ENCODE measurements around the gene MAPK4.

The MAPK4 gene

DNA sequence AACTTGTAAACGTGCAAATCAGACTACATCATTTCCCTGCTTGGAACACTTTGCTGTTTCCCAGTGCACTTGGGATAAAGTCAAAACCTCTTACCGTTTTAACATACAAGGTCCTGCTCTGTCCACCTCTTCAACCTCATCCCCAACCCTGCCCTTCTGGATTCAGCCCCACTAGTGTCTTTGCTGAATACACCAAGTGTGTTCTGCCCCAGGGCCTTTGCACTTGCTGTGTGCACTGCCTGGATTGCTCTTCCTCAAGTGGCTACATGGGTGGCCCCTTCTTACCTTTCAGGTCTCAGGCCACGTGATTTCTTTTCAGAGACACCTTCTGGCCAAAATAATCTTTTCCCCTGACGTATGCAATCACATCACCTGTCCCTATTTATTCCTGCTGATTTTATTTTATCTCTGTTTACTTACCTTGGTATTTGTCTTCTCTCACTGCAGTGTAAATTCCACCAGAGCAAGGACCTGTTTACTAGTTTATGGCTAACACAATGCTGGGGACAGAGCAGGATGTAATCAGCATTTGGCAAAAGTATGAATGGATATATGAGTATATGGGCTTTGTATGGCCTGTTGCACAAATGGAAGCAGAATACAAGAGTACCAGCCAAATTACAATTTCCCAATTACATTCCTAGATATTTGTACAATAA, 63.9 kb downstream of the MAPK4 start:
- DNase-seq (ENCODE audit: low spot score), result no peak

DNA sequence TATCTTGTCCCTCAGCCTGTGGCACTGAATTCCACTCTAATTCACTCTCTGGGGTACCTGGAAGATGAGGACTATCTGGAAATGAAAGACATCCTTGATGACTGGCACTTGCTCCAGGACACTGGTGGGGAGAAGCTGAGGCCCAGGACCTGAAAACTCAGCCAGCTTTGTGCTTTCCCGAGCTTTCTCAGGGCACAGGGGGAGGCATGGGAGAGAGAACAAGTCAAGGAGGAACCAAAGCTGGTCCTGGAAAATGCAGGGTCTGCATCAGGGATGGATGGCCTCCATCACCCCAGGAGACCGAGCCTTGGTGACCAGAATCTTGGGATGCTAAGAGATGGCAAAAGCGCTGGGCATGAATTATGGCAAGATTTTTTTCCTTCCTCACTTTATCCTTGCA, 65.1 kb downstream of the MAPK4 start:
- DNase-seq (ENCODE audit: low spot score), result no peak

DNA sequence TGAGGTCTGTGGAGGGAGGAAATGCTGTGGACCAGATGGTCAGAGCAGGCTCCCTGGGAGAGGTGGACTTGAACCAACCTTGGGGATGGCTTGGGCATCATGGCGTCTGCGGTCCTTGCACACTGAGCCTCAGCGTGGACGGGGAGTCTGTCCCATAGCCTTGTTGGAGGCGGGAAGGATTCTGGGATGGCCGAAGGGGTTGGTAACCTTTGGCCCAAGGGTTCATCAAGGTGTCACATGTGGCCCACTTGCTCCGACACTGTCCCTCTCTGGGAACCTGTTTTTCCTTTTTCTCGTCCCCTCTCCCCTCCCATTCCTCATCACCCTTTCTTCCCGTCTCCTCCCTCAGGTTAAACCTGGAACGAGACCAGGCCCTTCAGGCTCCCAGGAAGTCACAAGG, 66.4 kb downstream of the MAPK4 start:
- no peak for DNase-seq (ENCODE audit: low spot score)

DNA sequence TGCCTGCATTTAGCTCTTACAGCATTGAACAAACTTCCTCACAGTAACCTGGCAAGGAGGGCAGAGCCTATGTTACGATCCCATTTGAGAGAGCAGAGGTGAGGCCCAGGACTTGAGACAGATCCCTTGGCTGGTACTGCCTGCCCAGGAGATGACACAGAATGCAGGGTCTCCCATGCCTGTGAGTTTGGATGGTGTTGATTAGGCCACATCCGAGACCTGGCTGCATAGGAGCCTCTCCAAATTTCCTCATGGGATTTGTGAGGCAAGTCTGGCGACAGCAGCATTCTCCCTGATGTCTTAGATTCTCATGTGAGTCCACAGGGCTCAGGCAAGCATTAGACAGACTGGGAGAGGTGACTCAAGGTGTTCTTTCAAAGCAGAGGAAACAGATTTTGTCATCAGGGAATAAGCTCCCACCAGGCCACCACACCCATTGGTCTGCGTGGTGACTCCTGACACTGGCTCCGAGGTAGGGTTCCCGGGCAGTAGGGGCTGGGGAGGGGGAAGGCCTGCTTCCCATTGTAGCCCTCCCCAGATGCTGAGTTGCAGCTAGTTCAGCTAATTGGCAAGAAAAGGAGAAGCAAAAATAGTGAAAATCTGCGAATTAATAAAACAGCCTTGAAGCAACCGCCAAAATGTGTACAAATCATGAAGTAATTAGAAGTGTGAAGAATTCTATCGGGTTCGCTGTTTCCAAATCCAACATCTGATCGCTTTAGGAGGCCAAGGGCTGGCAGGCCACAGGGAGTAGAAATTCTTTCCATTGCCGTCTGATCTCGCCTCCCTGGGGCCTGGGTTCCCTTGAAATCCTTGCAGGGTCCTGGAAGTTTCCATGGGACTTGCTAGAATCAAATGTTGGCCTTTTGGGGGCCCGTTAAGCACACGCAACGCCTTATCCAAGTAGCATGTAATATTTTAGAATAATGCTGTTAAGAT, 68.0 kb downstream of the MAPK4 start:
- no peak for DNase-seq (ENCODE audit: low spot score)

DNA sequence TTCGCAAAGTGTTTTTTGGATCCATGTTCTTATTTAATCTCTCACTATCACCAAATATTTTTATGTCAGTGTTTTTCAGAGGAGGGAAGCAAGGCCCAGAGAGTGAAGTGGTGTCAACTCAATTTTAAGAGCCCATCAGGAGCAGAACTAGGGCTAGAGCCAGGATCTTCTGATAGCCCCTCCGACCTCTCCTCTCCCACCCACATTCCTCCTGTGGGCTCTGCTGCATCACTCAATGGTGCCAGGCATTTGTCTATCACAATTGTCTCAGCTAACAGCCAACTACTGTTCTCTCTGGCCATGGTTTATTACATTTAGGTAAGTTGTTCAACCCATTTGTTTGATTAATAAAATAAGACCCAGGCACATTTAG, 68.6 kb downstream of the MAPK4 start:
- DNase-seq (ENCODE audit: low spot score), result no peak

DNA sequence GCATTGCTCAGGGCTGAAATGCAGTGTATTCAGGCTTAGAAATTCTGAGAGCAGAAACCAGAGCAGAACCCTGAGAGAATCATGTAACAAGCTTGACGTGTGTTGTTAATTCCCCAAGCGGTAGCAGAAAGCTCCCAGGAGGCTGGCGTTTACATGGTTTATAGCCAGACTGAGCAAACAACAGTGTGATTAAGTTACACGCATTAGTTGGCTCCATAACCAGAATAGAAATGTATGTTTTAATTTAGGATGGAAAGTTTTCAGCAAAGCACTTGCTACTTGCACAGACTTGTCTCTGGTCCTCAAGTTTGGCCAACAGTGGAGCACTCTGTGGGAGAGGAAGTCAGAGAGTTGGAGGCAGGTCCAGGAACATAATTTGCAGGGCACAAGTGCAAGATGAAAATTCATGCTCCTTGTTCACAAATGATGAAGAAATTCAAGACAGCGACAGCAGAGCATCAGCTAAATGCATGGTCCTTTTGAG, 69.3 kb downstream of the MAPK4 start:
- no peak for DNase-seq (ENCODE audit: low spot score)

DNA sequence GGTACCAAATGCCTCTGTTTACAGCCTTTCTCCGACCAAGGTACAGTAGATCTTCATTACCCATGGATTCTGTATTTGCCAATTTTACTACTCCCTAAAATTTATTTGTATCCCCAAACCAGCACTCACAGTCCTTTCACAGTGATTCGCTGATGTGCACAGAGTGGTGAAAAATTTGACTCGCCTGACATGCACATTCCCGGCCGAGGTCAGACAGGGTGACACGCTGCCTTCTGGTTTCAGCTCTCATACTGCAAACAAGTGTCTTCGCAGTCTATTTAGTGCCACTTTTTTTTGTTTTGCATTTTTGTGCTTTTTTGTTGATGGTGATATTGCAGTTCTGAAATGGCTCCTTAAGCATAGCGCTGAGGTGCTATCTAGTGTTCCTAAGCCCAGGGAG, 71.0 kb downstream of the MAPK4 start:
- no peak for DNase-seq (ENCODE audit: low spot score)

DNA sequence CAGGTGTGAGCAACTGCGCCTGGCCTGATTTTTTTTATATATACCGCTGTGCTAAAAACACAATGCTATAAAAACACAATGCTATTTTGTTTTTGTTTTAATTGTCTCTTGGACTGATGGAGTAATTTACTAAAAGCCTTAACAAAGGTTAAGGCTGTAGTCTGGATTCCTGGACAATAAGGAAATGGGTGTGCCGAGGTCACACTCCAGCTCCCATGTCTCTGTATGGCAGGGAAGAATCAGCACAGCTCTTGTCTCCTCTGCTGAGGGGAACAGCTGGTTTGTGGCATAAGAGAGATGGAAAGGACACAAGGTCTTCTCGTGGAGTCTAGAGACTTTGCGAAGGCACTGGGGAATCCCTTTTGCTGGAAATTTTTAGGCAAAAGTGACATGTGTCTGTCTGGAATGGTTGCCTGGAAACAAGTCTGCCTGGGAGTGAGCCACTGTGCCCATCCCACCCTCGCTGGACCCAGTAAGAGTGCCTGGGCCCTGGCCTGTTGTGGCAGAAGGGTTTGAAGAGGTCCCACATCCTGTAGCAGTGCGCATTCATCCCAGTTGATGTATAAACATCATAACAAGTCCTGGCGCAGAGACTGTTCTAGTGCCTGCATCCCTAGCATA, 73.1 kb downstream of the MAPK4 start:
- DNase-seq (ENCODE audit: low spot score), result no peak

DNA sequence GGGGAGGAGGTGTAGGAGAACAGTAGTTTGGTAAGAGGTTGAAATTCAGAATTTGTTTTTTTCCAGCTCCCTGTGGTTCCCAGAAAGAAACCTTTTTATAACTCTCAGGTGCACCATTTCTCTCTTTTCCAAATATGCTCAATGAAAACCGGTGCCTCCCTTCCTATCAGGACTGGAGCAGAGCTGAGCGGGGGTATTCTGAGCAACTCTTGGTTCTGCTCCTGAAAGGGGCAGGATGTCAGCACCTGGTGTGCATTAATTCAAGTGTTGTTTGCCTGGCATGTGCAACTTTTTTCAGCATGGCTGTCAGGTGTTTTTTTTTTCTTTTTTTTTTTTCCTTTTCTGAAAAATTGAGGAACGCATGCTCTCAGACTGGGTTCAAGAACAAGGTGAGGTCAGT, 74.1 kb downstream of the MAPK4 start:
- DNase-seq (ENCODE audit: low spot score), result no peak

DNA sequence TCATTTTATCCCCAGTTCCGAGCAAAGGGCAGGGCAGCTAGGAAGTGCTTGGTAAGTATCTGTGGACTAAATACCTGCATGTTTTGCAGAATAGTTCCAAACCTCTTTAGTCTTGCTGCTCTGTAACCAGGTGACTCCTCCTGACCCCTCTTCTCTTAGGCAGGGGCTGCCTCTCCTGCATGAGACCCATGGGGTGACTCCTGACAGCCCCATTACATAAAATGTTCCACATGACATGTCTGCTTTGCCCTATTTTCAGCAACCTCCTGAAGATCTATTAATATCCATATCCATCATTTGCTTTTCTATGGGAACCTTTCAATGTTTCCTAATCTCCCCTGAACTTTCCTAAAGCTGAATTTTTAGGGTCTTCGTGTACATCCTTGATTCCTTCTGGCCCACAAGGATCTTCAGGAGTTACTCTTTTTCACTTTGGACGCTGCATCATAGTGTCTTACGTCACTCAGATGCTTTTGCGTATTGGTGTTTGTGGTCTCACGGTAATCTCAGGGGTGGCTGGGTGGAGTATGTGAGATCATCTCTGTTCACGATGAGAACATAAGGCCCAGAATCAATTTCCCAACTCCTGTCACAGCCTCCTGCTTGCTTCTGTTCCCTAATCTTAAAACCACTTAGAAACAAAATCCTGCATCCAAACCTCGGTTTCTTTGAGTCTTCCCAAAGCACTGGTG, 76.6 kb downstream of the MAPK4 start:
- DNase-seq (ENCODE audit: low spot score), result no peak

DNA sequence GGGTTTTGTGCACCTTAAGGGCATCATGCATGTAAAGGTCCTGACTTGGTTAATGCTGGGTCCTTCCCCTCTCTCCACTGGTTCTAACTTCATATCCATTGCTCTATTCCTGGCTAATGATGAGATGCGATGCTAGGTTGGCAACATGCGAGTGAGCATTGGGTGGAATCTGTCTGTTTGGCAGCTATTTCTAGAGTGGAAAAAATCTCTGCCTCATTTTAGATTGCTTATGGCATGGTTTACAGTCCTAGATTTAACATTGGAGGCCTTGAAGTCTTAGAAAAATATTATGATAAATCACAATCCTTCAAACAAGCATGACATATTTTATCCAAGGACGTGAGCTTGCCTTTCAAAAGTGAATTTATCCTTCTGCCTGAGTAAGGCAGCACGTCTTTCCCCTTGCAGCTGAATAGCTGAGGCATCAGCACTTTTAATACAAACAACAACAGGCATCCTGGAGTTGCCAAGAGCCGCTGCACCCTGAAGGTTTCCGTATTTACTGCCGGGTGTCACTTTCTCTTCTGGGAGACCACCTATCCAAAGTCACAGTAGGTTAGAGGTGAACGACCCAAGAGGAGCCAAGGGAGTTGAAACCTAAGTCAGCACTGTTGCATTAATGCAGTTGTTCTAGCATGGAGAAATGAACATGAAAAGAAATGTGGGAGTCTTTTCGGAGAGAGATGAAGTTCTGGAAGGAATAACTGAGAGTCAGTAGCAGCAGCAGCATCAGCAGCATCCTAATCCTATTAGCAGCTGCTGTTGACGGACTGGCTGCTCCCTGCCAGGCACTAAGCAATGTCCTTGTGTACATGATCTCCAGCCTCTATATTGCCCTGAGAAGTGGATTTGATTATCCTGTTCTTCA, 78.4 kb downstream of the MAPK4 start:
- no peak for DNase-seq (ENCODE audit: low spot score)

DNA sequence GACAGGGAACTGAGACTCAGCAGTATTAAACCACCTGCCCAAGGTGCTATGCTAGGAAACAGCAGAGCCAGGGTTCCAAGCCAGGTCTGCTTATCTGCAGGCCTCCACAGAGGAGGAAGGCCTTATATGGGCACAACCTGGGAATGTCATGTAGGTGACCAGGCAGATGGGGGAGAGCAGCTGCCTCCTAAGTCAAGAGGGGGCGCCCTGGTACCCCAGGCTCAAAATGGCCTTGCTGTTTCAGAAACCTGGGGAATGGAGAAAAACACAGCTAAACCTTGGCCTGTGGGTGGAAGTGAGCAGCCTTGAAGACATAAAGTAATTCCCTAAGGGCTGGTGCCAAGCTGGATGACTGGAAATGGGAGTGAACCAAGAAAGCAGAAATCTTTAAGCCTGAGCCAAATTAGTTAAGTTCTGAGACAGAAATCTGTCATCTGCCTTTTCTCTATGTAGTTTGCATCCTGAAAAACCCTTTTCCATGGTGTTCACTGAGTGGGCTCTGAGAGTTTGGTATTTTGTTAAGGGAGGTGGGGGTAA, 79.1 kb downstream of the MAPK4 start:
- no peak for DNase-seq (ENCODE audit: low spot score)

DNA sequence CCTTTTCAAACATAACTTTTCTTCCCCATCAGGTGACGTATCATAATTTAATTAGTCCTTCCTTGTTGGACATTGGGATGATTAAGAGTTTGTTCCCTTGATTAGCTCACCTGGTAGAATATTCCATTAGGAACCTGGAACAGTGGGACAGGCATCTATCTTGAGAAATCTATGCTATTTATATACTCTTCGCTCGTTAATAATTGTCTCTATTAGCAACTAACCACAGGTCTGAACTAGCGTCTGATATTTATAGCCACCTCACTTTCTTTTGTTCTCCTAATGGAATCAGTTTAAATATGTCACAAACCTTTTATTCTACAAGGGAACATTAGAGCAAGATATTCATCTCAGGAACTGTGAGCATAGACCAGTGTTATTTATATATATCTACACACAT, 79.8 kb downstream of the MAPK4 start:
- DNase-seq (ENCODE audit: low spot score), result no peak

DNA sequence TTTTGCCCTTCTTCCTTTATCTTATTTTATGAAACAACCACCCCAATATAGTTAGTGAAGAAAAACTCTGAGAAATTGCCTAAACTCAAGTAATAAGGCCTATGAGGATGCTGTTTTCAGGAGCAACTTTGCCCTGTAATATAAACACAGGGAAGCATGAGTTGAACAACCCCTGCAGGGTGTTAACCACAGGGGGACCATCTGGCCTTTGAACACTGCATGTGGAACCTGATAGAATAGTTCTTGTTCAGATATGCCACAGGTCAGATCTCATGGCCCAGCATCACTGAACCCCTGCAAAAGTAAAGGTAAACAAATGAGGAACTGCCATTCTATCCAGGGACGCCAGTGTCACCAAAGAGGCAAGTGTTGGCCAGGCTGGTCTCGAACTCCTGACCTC, 82.6 kb downstream of the MAPK4 start:
- DNase-seq (ENCODE audit: low spot score), result no peak

DNA sequence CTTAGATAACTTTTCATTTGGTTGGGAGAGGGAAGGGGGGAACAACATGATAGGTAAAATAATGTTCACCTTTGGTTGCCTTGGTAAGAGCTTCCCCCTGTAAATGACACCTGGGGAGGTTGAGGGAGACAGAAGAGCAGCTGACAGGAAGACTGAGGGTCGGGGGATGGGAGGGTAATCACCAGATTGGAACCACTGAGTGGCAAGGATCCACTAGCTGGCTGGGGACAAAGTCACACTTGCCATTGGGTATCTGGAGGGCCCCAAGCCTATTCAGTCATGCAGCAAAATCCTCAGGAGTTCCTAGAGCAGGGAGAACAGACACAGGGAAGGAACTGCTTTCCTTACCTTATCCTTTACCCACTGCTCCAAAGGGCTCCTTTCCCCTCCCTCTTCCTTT, 84.3 kb downstream of the MAPK4 start:
- DNase-seq (ENCODE audit: low spot score), result no peak

DNA sequence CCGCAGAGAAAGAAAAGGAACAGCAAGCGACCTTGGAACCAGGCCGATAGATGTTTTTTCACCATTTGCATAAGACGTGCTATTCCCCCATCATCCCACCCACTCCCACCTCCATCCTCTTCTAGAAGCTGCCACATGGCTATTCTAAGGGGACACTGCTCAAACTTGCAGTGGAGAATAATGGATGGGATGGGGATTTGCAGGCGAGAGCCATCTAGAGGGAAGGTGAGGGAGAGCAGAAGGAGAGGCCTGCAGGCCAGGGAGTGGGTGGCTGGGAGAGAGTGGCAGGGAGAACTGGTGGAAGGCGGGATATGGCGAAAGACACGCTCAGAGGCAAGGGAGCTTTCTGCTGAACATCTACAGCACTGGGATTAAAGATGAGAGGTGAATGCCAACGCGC, 84.9 kb downstream of the MAPK4 start:
- DNase-seq (ENCODE audit: low spot score), result no peak

DNA sequence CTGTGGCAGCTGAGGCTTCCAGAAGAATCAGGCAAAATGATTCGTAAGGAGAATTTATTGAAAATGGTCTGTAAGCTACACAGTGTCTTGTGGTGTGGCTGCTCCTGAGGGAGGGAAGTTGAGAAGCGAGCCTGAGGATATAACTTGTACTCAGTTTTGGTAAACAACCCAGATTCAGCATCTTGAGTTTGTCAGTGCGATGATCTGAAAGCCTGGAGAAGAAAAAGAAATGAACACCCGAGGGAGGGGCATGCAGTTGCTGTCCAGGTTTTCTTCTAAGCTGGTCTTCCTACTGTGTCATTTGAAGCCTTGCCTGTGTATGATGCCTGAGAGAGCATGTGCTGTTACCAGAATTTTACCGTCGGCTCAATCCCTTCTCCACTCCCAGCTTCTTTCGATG, 87.3 kb downstream of the MAPK4 start:
- DNase-seq (ENCODE audit: low spot score), result no peak

DNA sequence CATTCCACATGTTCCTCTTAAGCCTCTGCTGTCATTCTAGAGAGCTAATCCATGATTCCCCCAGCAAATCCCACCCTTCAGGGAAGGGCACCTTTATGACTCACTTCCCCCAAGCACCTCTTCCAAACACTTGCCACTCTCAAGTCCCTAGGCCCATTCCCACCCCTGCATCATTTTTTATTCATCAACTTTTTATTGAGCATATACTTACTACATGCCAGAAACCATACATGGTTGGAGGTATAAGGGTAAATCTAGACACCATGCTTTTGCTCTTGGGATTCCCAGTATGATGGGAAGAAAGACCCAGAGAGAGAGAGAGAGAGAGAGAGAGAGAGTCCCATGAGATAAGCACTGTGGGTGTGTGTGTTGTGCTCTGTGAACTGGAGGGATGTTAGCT, 87.9 kb downstream of the MAPK4 start:
- DNase-seq (ENCODE audit: low spot score), result no peak

DNA sequence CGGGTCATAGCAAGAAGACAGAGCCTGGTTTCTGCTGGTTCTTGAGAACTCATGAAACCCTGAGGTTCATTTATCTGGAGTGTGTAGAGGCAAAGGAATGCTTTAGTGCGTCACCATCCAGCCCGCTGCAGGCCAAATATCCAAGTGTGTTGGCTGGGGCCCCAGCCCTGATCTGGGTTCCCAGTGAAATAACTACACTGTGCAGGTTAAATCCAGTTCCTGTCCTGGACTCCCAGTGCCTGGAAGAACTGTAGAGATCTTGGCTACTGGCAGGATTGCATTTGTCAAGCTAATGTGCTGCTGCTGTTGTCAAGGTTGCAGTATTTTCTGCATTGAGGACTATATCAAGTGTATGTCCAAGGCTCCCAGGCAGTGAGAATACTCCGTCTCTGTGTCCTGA, 89.9 kb downstream of the MAPK4 start:
- DNase-seq (ENCODE audit: low spot score), result peak; percentile 67

DNA sequence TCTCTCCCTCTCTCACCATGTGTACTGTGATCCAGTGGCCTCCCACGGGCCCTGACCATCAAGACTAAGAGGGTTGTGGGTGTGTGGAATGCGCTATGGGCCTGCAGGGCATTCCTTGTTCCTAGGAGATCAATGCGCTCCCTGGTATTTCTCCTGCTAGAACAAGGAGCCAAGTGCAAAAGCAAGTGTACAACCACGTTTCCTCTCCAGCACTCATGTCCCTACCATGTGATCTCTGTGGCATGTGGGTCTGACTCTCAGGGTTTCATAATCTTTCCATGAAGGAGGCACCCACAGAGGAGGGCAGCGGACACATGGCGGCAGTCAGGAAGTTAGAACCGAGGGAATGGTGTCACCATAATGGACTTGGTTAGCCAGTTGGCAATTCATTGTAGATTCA, 91.4 kb downstream of the MAPK4 start:
- no peak for DNase-seq (ENCODE audit: low spot score)

DNA sequence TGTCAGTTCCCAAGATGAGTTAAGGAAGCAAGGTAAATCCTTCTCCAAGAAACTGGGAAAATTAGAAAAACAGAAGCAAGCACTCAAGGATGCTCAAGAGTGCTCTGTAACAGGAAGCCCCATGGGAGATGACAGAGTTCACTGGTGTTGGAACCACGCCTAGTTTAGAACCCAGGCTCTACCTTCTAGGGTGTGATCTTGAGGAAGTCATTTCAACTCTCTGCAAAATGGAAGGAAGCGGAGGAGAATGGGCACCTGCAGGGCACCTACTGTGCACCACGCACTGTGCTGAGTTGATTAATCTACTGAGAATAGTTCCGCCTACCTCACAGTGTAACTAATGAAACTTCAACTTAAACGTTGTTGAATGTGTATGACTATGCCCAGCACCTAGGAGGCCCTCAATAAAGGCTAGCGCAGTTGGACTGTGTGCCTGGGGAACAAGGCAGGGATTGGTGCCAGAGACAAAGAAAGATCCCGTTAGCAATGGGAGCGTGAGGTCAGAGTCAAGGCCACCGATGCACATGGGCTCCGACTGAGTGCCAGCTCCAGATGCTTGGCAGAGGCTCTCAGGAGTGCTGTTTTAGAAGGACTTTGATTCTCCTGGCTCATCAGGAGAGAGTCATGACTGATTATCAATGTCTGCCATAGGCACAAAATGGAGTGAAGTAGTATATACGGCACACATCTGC, 93.7 kb downstream of the MAPK4 start:
- DNase-seq (ENCODE audit: low spot score), result no peak
